Astrocyte (in vitro differentiated cells and primary cell): ENCODE data around the gene RXYLT1.

Source experiments
- CTCF ChIP-seq: IDR thresholded peaks from 2 replicates; pipeline ENCODE4 v1.5.1; 2011; ENCODE audit warnings: low read depth, mild to moderate bottlenecking, inconsistent platforms, low read length, moderate library complexity; ENCODE audit not compliant: insufficient read depth
- EZH2 ChIP-seq: IDR thresholded peaks from 2 replicates; pipeline ENCODE4 v1.6.1; 2012; ENCODE audit warnings: mild to moderate bottlenecking, low read length, inconsistent platforms; ENCODE audit not compliant: insufficient read depth

- TF ChIP-seq CTCF (no peak), EZH2 (no peak)
Observed at GRCh38 chr12:63795032-63795687, 15.5 kb downstream of the RXYLT1 start.
